Measurements from ENCODE around the gene ERFE.
A peak's percentile ranks its signal among the peaks of the same experiment; 100 is the strongest.

Gene ERFE, protein sequence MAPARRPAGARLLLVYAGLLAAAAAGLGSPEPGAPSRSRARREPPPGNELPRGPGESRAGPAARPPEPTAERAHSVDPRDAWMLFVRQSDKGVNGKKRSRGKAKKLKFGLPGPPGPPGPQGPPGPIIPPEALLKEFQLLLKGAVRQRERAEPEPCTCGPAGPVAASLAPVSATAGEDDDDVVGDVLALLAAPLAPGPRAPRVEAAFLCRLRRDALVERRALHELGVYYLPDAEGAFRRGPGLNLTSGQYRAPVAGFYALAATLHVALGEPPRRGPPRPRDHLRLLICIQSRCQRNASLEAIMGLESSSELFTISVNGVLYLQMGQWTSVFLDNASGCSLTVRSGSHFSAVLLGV

DNA sequence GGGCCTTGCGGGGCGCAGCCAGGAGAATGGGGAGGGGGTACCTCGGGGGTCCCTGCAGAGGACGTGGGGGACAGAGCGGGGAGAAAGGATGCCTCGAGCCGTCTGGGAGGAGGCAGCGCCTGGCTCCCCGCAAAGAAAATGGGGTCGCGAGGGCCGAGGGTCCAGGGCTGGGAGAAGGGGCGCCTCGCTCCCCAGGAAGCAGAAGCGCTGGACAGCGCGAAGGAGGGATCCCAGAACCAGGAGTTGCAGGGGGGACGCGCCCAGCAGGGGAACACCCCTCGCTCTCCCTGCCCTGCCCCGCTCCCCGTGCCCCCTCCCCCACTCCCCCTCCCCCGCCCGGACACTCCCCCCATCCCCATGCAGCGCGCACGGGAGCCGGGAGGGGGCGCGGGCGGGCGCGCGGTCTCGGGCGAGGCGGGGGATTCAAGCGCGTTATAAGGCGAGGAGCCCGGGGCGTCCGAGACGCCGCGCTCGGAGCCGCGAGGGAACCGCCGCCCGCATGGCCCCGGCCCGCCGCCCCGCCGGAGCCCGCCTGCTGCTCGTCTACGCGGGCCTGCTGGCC, at the start of gene ERFE:
Gene ERFE (plus strand): TSS at position 462 of the 562 bp plus-strand sequence. CDS start 38 bp downstream, at position 500.
- H4K20me1 ChIP-seq (ENCODE audit: insufficient read depth, low read length): no peaks in the 10 kb centered on the region
- peak within 1 kb of the TSS; percentile 72 for H3K9ac ChIP-seq (ENCODE audit: low read length)
- H3K4me2 ChIP-seq (ENCODE audit: low read length): peak within 1 kb of the TSS; percentile 96
- no peaks in the 10 kb centered on the region for H3K36me3 ChIP-seq (replicated peaks; ENCODE audit: low read depth, low read length)
- TF ChIP-seq, protein P1, sequence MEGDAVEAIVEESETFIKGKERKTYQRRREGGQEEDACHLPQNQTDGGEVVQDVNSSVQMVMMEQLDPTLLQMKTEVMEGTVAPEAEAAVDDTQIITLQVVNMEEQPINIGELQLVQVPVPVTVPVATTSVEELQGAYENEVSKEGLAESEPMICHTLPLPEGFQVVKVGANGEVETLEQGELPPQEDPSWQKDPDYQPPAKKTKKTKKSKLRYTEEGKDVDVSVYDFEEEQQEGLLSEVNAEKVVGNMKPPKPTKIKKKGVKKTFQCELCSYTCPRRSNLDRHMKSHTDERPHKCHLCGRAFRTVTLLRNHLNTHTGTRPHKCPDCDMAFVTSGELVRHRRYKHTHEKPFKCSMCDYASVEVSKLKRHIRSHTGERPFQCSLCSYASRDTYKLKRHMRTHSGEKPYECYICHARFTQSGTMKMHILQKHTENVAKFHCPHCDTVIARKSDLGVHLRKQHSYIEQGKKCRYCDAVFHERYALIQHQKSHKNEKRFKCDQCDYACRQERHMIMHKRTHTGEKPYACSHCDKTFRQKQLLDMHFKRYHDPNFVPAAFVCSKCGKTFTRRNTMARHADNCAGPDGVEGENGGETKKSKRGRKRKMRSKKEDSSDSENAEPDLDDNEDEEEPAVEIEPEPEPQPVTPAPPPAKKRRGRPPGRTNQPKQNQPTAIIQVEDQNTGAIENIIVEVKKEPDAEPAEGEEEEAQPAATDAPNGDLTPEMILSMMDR (IDR thresholded peaks at IDR 0.05; ENCODE audit: low read depth, low read length): no peak
- TF ChIP-seq EZH2phosphoT487 (IDR thresholded peaks at IDR 0.05; ENCODE audit: low read depth): no peak
- peak within 1 kb of the TSS; percentile 92 for H3K4me3 ChIP-seq (ENCODE audit: low read length)
- no peak within 1 kb of the TSS for H3K27ac ChIP-seq (ENCODE audit: low read length)
- no peaks in the 10 kb centered on the region for H3K9me3 ChIP-seq (ENCODE audit: insufficient read depth, low read length)
- H3K4me1 ChIP-seq (ENCODE audit: low read length): peaks cover 16% of the 10 kb centered on the region
- no peaks in the 10 kb centered on the region for H3K27me3 ChIP-seq (ENCODE audit: low read depth, low read length)
- peak within 1 kb of the TSS; percentile 77; the same call in 1 of the 2 replicates for H2AFZ ChIP-seq (ENCODE audit: low read depth, low read length)
- H3K79me2 ChIP-seq (ENCODE audit: low read length): no peaks in the 10 kb centered on the region

DNA sequence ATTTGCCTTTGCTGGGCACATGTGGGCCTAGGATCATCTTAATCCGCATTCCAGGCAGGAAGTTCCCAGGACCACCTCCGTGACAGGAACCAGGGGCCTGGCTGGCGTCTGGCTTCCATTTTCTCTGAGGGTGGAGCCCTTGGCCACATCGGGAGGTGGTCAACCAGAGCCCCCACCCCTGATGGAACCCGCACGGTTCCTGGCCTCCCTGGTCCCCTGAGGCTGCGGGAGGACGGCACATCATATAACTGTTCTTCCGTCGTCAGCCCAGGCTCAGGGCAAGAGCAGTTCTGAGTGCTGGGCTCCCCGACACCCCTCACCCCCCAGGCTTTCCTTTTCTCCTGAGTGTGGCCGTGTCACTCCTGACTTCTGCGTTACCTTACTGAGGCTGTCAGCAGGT, 45.2 kb upstream of the ERFE start:
- Histone ChIP-seq H3K36me3 (replicated peaks; ENCODE audit: low read depth, low read length) (no peaks in the 10 kb centered on the region), H3K27me3 (ENCODE audit: low read depth, low read length) (no peaks in the 10 kb centered on the region), H3K4me1 (ENCODE audit: low read length) (peaks cover 7% of the 10 kb centered on the region), H3K9ac (ENCODE audit: low read length) (no peak overlapping the region), H4K20me1 (ENCODE audit: insufficient read depth, low read length) (no peaks in the 10 kb centered on the region), H3K9me3 (ENCODE audit: insufficient read depth, low read length) (no peaks in the 10 kb centered on the region; the same call in 1 of the 2 replicates), H3K4me3 (ENCODE audit: low read length) (no peak overlapping the region), H2AFZ (ENCODE audit: low read depth, low read length) (no peak overlapping the region), H3K79me2 (ENCODE audit: low read length) (no peaks in the 10 kb centered on the region), H3K4me2 (ENCODE audit: low read length) (no peak overlapping the region), H3K27ac (ENCODE audit: low read length) (no peak overlapping the region)
- no peak for TF ChIP-seq EZH2phosphoT487 (IDR thresholded peaks at IDR 0.05; ENCODE audit: low read depth)
- TF ChIP-seq, protein P1 (IDR thresholded peaks at IDR 0.05; ENCODE audit: low read depth, low read length): no peak

DNA sequence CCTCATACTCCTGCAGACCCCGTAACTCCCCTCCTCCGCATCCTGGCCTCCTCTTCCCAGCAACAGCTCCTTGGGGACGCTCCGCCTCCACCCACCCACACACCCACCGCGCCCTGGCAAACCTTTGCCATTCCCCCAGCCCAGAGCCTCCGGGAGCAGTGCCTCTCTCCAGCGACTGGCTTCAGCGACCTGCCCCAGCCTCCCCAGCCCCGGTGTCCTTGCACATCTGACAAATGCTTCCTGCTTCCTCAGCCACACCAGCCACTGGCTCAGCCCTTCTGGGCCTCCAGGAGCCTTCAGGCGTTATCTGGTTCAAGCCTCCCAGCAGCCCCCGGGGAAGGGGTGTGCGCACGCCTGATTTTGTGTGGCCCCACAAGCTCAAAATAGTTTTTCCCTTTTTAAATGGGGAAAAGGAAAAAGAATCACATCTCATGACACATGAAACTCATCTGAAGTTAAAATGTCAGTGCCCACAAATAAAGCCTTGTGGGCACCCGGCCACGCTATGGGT, 44.4 kb upstream of the ERFE start:
- Histone ChIP-seq H3K27ac (ENCODE audit: low read length) (no peak overlapping the region), H4K20me1 (ENCODE audit: insufficient read depth, low read length) (no peaks in the 10 kb centered on the region), H3K4me3 (ENCODE audit: low read length) (no peak overlapping the region), H3K79me2 (ENCODE audit: low read length) (no peaks in the 10 kb centered on the region), H2AFZ (ENCODE audit: low read depth, low read length) (no peak overlapping the region), H3K4me1 (ENCODE audit: low read length) (peaks cover 1% of the 10 kb centered on the region), H3K4me2 (ENCODE audit: low read length) (no peak overlapping the region), H3K9me3 (ENCODE audit: insufficient read depth, low read length) (no peaks in the 10 kb centered on the region; the same call in 1 of the 2 replicates), H3K27me3 (ENCODE audit: low read depth, low read length) (no peaks in the 10 kb centered on the region), H3K36me3 (replicated peaks; ENCODE audit: low read depth, low read length) (no peaks in the 10 kb centered on the region), H3K9ac (ENCODE audit: low read length) (no peak overlapping the region)
- TF ChIP-seq, protein P1 (IDR thresholded peaks at IDR 0.05; ENCODE audit: low read depth, low read length): no peak
- no peak for TF ChIP-seq EZH2phosphoT487 (IDR thresholded peaks at IDR 0.05; ENCODE audit: low read depth)

Measured in OCI-LY3 (cell line).